Fibroblast of lung (primary cell): ENCODE data around the gene MIER2.

ENCODE experiments used
- CTCF ChIP-seq, 2 donors: IDR thresholded peaks in 1 of 2; conservative IDR thresholded peaks in 1 of 2; 1 replicate in 1 of 2; 2 replicates in 1 of 2; pipeline ENCODE4 v1.5.1; 2011 to 2012; ENCODE audit warnings: low read length in 2 of 2, control low read depth in 1 of 2, inconsistent platforms in 1 of 2, low read depth in 1 of 2, mild to moderate bottlenecking in 1 of 2
- EZH2 ChIP-seq: IDR thresholded peaks from 2 replicates; pipeline ENCODE4 v1.5.1; 2012; ENCODE audit warnings: low read length, control low read depth, mild to moderate bottlenecking; ENCODE audit errors: missing control alignments

GRCh38 chr19:282501-282900, 62.1 kb downstream of the MIER2 start:
- TF ChIP-seq EZH2 (no peak), CTCF (conservative IDR thresholded peaks at IDR 0.05 in 1 of 2, IDR thresholded peaks at IDR 0.05 in 1 of 2; ENCODE audit: low read depth in 1 of 2, low read length in 2 of 2) (no peak)
